Measurements from ENCODE around the gene MAP3K14. TPM values are rescaled to one million over a fixed set of nuclear protein-coding genes. Genes with fewer than 3 reads are reported as not detected.
A peak's percentile ranks its signal among the peaks of the same experiment; 100 is the strongest.

MAP3K14 gene
- total RNA-seq, 1 experiment from 2014 or later, result 10.0 TPM

- BruUV-seq (replicated peaks), result no TSS peak
- intact Hi-C loops (cut with micrococcal nuclease; ENCODE audit: unreplicated experiment), result no loop called here
- H3K9me3 ChIP-seq, result peaks cover 14% of the 10 kb centered on the region
- ChIA-PET POLR2A (no interaction called here), CTCF (no interaction called here)
- H3K27me3 ChIP-seq (replicated peaks; ENCODE audit: control insufficient read depth, insufficient read depth, low read length), result no peaks in the 10 kb centered on the region
- no peak overlapping the region for H3K4me3 ChIP-seq (ENCODE audit: low read depth, low read length)
- H3K4me3 Mint-ChIP-seq (ENCODE audit: unreplicated experiment), result no peak overlapping the region
- no peaks in the 10 kb centered on the region for H3K36me3 ChIP-seq (ENCODE audit: control insufficient read depth, insufficient read depth, low read length)
- no peaks in the 10 kb centered on the region for H3K36me3 Mint-ChIP-seq (ENCODE audit: insufficient read depth, unreplicated experiment)
- peaks cover 3% of the 10 kb centered on the region for H3K27me3 Mint-ChIP-seq (ENCODE audit: insufficient read depth, unreplicated experiment)
- H3K4me1 ChIP-seq, result peaks cover 17% of the 10 kb centered on the region
- DNase-seq, result no peak
- H3K4me1 Mint-ChIP-seq (ENCODE audit: low read depth, unreplicated experiment), result peaks cover 19% of the 10 kb centered on the region
- peaks cover 25% of the 10 kb centered on the region for H3K9me3 Mint-ChIP-seq (ENCODE audit: unreplicated experiment)
- H3K27ac Mint-ChIP-seq (ENCODE audit: unreplicated experiment), result no peak overlapping the region
- TF ChIP-seq, protein P1, sequence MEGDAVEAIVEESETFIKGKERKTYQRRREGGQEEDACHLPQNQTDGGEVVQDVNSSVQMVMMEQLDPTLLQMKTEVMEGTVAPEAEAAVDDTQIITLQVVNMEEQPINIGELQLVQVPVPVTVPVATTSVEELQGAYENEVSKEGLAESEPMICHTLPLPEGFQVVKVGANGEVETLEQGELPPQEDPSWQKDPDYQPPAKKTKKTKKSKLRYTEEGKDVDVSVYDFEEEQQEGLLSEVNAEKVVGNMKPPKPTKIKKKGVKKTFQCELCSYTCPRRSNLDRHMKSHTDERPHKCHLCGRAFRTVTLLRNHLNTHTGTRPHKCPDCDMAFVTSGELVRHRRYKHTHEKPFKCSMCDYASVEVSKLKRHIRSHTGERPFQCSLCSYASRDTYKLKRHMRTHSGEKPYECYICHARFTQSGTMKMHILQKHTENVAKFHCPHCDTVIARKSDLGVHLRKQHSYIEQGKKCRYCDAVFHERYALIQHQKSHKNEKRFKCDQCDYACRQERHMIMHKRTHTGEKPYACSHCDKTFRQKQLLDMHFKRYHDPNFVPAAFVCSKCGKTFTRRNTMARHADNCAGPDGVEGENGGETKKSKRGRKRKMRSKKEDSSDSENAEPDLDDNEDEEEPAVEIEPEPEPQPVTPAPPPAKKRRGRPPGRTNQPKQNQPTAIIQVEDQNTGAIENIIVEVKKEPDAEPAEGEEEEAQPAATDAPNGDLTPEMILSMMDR (IDR thresholded peaks at IDR 0.05; ENCODE audit: insufficient read depth in 1 of 2, low read depth in 1 of 2, low read length in 1 of 2, severe bottlenecking in 1 of 2, unreplicated experiment in 1 of 2), result no peak
Observed at GRCh38 chr17:45351831-45352230, 35.0 kb upstream of the MAP3K14 start.

DNA sequence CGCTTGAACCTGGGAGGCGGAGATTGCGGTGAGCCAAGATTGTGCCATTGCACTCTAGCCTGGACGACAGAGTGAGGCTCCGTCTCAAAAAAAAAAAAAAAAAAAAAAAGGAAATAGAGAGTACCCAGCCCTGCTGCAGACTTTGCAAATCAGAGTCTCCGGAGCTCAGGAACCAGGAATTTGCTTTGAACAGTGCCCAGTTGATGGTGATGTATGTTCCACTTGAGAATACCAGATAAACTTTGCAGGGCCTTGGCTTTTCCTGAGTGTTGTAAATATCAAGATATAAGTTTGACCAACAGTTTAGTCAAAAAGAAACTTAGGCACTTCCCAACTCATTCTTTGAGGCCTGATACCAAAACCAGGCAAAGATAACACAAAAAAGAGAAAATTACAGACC lies 30.6 kb upstream of the MAP3K14 start:
- Histone ChIP-seq H3K27me3 (replicated peaks; ENCODE audit: control insufficient read depth, insufficient read depth, low read length) (no peaks in the 10 kb centered on the region), H3K9me3 (peaks cover 14% of the 10 kb centered on the region), H3K4me1 (no peaks in the 10 kb centered on the region; the same call in 1 of the 2 replicates), H3K4me3 (ENCODE audit: low read depth, low read length) (no peak overlapping the region), H3K36me3 (ENCODE audit: control insufficient read depth, insufficient read depth, low read length) (no peaks in the 10 kb centered on the region)
- POLR2A ChIA-PET, result interaction anchor here (0.7 kb wide), 1 partner anchor 23 kb away, joined by 3 read pairs; no protein-coding TSS in a partner anchor
- no peak overlapping the region for H3K4me3 Mint-ChIP-seq (ENCODE audit: unreplicated experiment)
- TF ChIP-seq, protein P1 (IDR thresholded peaks at IDR 0.05; ENCODE audit: insufficient read depth in 1 of 2, low read depth in 1 of 2, low read length in 1 of 2, severe bottlenecking in 1 of 2, unreplicated experiment in 1 of 2), result no peak
- CTCF ChIA-PET, result no interaction called here
- H3K9me3 Mint-ChIP-seq (ENCODE audit: unreplicated experiment), result peaks cover 12% of the 10 kb centered on the region
- no peak overlapping the region for H3K27ac Mint-ChIP-seq (ENCODE audit: unreplicated experiment)
- no peaks in the 10 kb centered on the region for H3K36me3 Mint-ChIP-seq (ENCODE audit: insufficient read depth, unreplicated experiment)
- intact Hi-C loops (cut with micrococcal nuclease; ENCODE audit: unreplicated experiment), result no loop called here
- peaks cover 3% of the 10 kb centered on the region for H3K27me3 Mint-ChIP-seq (ENCODE audit: insufficient read depth, unreplicated experiment)
- H3K4me1 Mint-ChIP-seq (ENCODE audit: low read depth, unreplicated experiment), result no peaks in the 10 kb centered on the region
- no TSS peak for BruUV-seq (replicated peaks)
- no peak for DNase-seq

- peaks cover 3% of the 10 kb centered on the region for H3K27me3 Mint-ChIP-seq (ENCODE audit: insufficient read depth, unreplicated experiment)
- Histone ChIP-seq H3K27me3 (replicated peaks; ENCODE audit: control insufficient read depth, insufficient read depth, low read length) (no peaks in the 10 kb centered on the region), H3K9me3 (peaks cover 6% of the 10 kb centered on the region), H3K36me3 (ENCODE audit: control insufficient read depth, insufficient read depth, low read length) (no peaks in the 10 kb centered on the region), H3K4me3 (ENCODE audit: low read depth, low read length) (no peak overlapping the region), H3K4me1 (no peaks in the 10 kb centered on the region; the same call in 1 of the 2 replicates)
- BruUV-seq (replicated peaks), result no TSS peak
- no peaks in the 10 kb centered on the region for H3K36me3 Mint-ChIP-seq (ENCODE audit: insufficient read depth, unreplicated experiment)
- TF ChIP-seq, protein P1 (IDR thresholded peaks at IDR 0.05; ENCODE audit: insufficient read depth in 1 of 2, low read depth in 1 of 2, low read length in 1 of 2, severe bottlenecking in 1 of 2, unreplicated experiment in 1 of 2), result no peak
- no peak overlapping the region for H3K4me3 Mint-ChIP-seq (ENCODE audit: unreplicated experiment)
- H3K27ac Mint-ChIP-seq (ENCODE audit: unreplicated experiment), result no peak overlapping the region
- DNase-seq, result peak in 1 of 2 experiments; percentile 19
- POLR2A ChIA-PET, result interaction anchor here (0.6 kb wide), 2 partner anchors 26 to 29 kb away, joined by 3 read pairs; no protein-coding TSS in a partner anchor
- peaks cover 4% of the 10 kb centered on the region for H3K9me3 Mint-ChIP-seq (ENCODE audit: unreplicated experiment)
- CTCF ChIA-PET, result no interaction called here
- peaks cover 9% of the 10 kb centered on the region for H3K4me1 Mint-ChIP-seq (ENCODE audit: low read depth, unreplicated experiment)
- intact Hi-C loops (cut with micrococcal nuclease; ENCODE audit: unreplicated experiment), result no loop called here
Observed at GRCh38 chr17:45346216-45347015, 29.6 kb upstream of the MAP3K14 start.

Data from Caco-2 (cell line).